Epithelial cell of esophagus (primary cell): Measurements from ENCODE around the gene PRR35.

Source experiments
- DNase-seq: peaks from one replicate; pipeline ENCODE4 v3.0.0; 2010; ENCODE audit warnings: low read depth
- H3K4me3 ChIP-seq: 2 replicates; pipeline ENCODE4 v1.5.1; 2011; ENCODE audit warnings: mild to moderate bottlenecking, low read length, control low read depth
- TF ChIP-seq, protein P1 (sequence below): IDR thresholded peaks from 2 replicates; pipeline ENCODE4 v1.5.1; 2011; ENCODE audit warnings: low read depth, mild to moderate bottlenecking, low read length, control low read depth, inconsistent platforms; ENCODE audit not compliant: insufficient read depth; ENCODE audit errors: missing control alignments

PRR35 gene

DNA sequence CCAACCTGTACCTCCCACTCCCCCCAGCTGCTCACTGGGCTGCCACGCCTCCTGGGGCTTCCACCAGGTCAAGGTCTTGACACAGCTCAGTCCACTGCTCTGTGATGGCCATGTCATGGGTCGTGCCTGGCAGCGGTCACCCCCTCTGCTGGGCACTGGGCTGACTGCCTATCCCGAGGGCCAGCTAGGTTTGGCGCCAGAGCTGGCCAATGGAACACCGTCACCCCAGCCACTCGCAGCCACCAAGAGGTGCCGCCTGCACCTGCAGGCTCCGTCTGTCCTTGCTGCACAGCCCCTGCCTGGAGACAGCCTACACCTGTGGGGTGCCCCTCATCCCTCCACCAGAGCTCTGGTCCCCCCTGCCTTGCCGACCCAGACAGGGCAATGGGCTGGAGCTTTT, 25.2 kb downstream of the PRR35 start:
- no peak overlapping the region for H3K4me3 ChIP-seq
- TF ChIP-seq, protein P1, sequence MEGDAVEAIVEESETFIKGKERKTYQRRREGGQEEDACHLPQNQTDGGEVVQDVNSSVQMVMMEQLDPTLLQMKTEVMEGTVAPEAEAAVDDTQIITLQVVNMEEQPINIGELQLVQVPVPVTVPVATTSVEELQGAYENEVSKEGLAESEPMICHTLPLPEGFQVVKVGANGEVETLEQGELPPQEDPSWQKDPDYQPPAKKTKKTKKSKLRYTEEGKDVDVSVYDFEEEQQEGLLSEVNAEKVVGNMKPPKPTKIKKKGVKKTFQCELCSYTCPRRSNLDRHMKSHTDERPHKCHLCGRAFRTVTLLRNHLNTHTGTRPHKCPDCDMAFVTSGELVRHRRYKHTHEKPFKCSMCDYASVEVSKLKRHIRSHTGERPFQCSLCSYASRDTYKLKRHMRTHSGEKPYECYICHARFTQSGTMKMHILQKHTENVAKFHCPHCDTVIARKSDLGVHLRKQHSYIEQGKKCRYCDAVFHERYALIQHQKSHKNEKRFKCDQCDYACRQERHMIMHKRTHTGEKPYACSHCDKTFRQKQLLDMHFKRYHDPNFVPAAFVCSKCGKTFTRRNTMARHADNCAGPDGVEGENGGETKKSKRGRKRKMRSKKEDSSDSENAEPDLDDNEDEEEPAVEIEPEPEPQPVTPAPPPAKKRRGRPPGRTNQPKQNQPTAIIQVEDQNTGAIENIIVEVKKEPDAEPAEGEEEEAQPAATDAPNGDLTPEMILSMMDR: no peak
- DNase-seq: no peak

DNA sequence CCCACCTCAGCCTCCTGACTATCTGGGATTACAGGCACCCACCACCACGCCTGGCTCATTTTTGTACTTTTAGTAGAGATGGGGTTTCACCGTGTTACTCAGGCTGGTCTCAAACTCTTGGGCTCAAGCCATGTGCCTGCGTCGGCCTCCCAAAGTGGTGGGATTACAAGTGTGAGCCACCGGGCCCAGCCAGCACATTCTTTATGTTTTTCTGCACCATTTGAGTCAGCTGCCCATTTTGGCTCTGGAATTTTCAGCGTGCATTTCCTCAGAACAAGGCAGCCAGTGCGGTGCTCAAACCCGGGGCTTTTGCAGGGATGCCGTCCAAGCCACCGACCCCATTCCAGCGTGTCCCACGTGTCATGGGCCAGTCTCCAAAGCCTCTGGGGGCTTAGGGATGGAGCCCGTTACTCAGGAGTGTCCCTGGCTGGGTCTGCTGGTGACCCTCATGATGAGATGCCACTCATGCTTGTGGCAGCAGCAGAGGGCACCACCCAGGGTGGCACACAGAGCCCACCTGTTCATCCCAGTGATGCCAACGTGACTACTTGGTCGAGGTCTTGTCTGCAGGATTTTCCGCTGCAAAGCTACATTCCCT, 26.0 kb downstream of the PRR35 start:
- TF ChIP-seq, protein P1: no peak
- no peak overlapping the region for H3K4me3 ChIP-seq
- no peak for DNase-seq

DNA sequence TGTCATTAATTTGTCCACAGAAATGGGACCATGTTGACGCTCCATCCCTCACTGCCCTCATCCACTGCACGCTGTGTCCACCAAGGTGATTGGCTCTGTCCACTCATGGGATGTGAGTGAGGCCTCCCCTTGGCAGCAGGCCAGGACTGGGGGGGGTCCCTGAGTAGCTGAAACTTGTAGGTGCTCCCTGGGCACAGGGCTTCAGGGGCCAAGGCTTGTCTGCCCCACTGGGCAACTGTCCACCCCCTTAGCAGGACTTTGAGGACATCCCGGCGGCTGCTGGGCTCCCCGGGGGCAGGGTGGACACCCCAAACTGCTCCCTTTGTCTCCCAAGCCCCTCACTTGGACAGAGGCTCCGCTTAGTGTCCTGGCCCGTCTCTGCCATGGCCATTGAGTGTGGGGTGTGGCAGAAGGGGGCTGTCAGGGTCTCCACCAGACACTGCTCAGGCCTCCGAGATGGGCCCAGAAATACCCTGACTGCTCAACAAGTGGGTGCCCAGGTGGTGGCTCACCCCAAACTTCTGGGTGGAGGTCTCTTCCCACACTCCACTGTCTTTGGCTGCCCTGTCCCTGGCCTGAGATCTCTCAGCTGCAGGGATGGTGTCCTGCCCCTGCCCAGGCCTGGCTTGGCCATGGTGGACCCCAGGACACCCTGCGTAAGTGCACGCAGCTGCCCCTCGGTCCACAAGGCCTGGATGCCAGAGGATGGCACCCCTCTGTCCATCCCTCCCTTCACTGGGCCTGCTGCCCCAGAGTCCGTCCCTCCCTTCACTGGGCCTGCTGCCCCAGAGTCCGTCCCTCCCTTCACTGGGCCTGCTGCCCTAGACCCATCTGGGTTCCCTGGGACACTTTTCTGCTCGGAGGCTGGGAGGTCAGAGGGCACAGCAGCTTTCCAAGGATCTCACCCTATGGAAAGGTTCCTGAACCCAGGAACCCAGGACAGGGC, 26.7 kb downstream of the PRR35 start:
- TF ChIP-seq, protein P1: no peak
- peak overlapping the region; percentile 7 for H3K4me3 ChIP-seq
- no peak for DNase-seq

DNA sequence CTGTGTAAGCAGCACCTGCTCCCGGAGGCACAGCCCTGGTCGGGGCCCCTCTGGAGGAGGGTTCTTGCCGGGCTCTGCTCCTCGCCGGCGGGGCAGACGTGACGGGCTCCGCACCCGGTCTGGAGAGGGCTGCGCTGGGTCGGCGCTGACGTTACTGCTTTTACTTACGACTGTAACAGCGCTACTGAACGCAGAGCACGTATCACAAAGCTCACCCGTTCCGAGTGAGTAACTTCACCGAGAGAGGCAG, 28.4 kb downstream of the PRR35 start:
- peak overlapping the region; percentile 75 for H3K4me3 ChIP-seq
- TF ChIP-seq, protein P1: no peak
- peak; percentile 66 for DNase-seq

DNA sequence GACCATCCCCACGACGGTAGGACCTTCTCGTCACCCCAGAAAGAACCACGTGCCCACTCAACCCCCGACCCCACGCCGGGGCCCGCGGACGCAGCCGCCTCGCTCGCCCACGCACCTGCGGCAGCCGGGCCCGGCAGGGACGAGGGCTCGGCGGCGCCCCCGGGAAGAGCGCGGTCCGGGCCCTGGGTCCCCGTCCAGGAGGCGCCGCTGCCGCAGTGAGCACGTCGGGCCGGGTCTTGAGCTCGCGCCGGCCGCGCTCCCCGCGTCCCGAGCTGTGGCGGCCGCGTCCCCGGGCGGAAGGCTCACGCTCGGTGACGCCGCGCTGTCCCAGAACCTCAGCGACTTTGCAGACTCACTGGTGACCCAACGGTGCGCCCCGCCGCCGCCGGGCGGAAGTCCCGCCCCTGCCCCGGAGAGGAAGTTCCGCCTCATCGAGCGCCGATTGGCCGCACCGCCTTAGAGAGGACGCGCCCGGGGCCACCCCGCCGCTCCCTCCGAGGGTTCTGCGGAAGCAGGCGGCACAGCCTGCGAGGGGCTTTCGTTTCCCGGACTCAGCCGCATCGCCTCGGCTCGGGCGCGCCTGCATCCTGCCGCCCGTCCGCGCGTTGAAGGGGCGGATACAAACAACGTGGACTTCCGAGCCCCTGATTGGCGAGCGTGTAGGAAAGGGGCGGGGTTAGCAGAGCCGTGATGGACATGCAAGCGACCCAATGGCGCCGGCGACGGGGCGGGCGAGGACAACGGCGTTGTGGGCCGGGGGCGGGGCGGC, 28.9 kb downstream of the PRR35 start:
- TF ChIP-seq, protein P1: no peak
- H3K4me3 ChIP-seq: peak overlapping the region; percentile 75
- DNase-seq: peak; percentile 96

DNA sequence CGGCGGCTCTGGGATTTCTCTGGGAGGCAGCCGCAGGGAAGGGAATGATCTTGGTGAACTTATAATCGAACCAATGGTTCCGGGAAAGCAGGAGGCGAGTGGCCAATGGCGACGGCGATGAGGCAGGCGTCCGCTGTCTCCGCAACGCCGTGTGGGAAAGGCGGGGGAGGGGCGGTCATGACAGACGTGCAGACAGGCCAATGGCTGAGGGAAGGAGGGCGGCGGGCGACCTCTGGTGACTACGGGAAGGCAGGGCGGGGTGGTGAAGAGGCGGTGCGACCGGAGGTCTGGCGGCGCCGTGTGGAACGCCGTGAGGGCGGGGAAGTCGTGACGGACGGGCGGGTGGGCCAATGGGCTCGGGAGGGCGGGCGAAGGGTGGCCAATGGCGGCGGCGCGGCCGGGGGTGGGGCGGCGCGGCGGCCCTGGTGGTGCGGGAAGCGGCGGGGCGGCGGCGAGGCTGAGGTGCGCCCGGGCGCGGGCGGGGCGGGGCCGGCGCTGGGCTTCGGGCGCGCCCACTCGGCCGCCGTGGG, 29.5 kb downstream of the PRR35 start, which contains the start of gene RAB40C:
RAB40C (plus strand) TSS at position 409 of the 530 bp plus-strand sequence. CDS start 226 bp downstream, outside the sequence.
- peak within 1 kb of the TSS; percentile 88 for H3K4me3 ChIP-seq
- TF ChIP-seq, protein P1: no peak
- DNase-seq: peak; percentile 99
